Progenitor cell of endocrine pancreas (in vitro differentiated cells): ENCODE measurements around the gene MSS51. TPM values are rescaled to one million over a fixed set of nuclear protein-coding genes. Genes with fewer than 3 reads are reported as not detected.

Source experiments
- DNase-seq: peaks from one replicate; pipeline ENCODE4 v3.0.0; 2021; ENCODE audit warnings: low spot score; ENCODE audit not compliant: unreplicated experiment
- H3K27ac Mint-ChIP-seq: 2 replicates; pipeline ENCODE4 v1.8.0; 2021; ENCODE audit warnings: mild to moderate bottlenecking, moderate library complexity, mixed read lengths
- H3K27me3 Mint-ChIP-seq: 2 replicates; pipeline ENCODE4 v1.8.0; 2021; ENCODE audit warnings: mixed read lengths
- H3K36me3 Mint-ChIP-seq: 2 replicates; pipeline ENCODE4 v1.8.0; 2022; ENCODE audit warnings: mixed read lengths; ENCODE audit not compliant: insufficient read depth
- H3K4me1 Mint-ChIP-seq: 2 replicates; pipeline ENCODE4 v1.8.0; 2021; ENCODE audit warnings: low read depth, mixed read lengths
- H3K4me3 Mint-ChIP-seq: 2 replicates; pipeline ENCODE4 v1.8.0; 2021; ENCODE audit warnings: low read depth, mild to moderate bottlenecking, moderate library complexity, mixed read lengths
- H3K9me3 Mint-ChIP-seq: 2 replicates; pipeline ENCODE4 v1.8.0; 2021; ENCODE audit warnings: low read depth, mixed read lengths
- CTCF ChIP-seq: fragments of 200-600 bp; sonication (generic); IDR thresholded peaks from one replicate; pipeline ENCODE4 v1.5.0; 2021; ENCODE audit warnings: antibody characterized with exemption, mild to moderate bottlenecking; ENCODE audit not compliant: unreplicated experiment
- total RNA-seq: library from RNA; stranded (reverse); gene quantifications from 2 replicates; pipeline ENCODE4 v1.2.1, GENCODE V29; 2021

MSS51 gene
- total RNA-seq, 1 donor from 2014 or later: 5.1 TPM

- no peaks in the 10 kb centered on the region for H3K27me3 Mint-ChIP-seq
These were observed 5.7 kb upstream of the MSS51 start for GRCh38 chr10:73439055-73439454.

DNA sequence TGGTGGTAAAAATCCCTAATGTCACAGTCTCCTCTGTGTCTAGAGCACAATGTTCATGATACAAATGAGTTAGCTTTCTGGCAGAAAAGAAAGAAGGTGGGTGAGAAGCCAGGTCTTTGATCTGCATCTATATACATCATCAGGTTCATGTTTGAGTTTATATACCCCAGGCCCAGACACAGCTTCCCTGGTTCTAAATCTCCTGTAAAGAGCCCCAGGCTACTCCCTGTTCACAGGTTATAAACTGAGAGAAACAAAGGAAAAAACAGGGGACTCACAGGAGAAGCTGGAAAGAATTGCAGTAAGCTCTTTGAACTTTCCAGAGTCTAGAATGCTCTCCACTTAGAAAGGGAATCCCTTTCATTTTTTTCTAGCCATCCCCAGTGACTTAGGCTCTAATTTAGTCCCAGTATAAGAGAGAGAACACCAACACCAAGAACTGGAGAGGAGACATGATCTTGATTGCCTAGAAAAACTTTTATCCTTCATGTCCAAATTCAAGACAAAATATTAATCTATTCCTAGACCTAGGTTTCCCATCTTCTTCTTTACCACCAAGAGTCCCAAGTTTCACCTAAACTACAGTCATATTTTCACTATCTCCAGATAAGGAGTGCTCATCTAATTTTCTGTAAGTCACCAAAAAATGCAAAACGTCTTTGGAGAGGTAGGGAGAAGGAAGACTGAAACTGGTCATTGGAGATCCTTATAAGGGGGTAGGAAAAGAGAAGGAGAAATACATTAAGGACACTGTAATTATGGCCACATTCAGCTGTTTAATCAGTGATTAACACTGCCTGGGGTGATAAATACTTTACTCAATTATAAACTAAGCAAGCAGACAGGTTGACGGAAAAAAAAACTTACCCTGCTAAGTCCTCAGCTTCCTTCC, 469 bp downstream of the MSS51 start:
- no peak overlapping the region for H3K27ac Mint-ChIP-seq
- H3K4me3 Mint-ChIP-seq: no peak overlapping the region
- H3K27me3 Mint-ChIP-seq: no peaks in the 10 kb centered on the region
- H3K9me3 Mint-ChIP-seq: no peaks in the 10 kb centered on the region
- DNase-seq: no peak
- peaks cover 19% of the 10 kb centered on the region for H3K4me1 Mint-ChIP-seq
- H3K36me3 Mint-ChIP-seq: peaks cover 6% of the 10 kb centered on the region
- no peak for TF ChIP-seq CTCF

More at GRCh38 chr10:73439055-73439454, 5.7 kb upstream of the MSS51 start:
- no peak overlapping the region for H3K4me3 Mint-ChIP-seq
- H3K4me1 Mint-ChIP-seq: peaks cover 6% of the 10 kb centered on the region
- no peak for TF ChIP-seq CTCF
- no peak overlapping the region for H3K27ac Mint-ChIP-seq
- H3K9me3 Mint-ChIP-seq: no peaks in the 10 kb centered on the region
- no peak for DNase-seq
- peaks cover 2% of the 10 kb centered on the region for H3K36me3 Mint-ChIP-seq

DNA sequence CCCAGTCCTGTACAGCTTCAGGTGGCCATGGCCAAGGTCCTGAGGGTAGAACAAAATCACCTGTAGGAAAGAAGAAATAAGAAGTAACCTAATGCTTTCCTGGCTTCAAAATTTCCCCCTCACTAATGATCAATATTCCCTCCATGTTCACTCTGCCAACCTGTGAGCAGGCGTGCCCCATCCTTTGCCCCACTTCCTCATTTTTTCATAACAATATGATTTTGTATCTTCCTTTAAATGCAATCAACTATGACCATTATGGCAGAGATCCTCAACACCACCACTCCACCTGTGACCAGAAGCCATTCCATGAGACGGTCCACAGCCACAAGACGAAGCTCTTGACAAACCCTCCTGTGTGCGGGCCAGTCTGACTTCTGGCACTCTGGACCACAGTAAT, 7.0 kb downstream of the MSS51 start:
- no peaks in the 10 kb centered on the region for H3K27me3 Mint-ChIP-seq
- H3K4me3 Mint-ChIP-seq: no peak overlapping the region
- no peaks in the 10 kb centered on the region for H3K4me1 Mint-ChIP-seq
- no peak for TF ChIP-seq CTCF
- H3K9me3 Mint-ChIP-seq: no peaks in the 10 kb centered on the region
- H3K27ac Mint-ChIP-seq: no peak overlapping the region
- peaks cover 30% of the 10 kb centered on the region for H3K36me3 Mint-ChIP-seq
- no peak for DNase-seq

DNA sequence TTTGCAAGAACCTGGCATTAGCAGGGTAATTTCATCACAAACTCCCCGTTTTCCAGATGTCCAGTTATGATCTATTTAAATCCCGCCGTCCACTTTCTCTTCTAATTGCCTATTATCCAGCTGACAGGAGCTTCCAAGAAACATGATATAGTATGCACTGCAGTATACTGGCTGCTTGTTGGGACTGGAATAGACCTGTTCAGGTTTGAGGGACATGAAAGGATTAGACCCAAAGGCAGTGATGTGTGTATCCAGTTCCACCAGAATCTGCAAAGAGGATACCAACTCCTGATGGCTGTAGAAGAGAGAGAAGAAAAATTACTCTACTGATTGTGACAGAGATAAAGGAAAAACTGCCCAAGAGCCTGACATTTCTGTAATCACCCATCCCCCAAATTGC, 8.9 kb downstream of the MSS51 start:
- Mint-ChIP-seq H3K9me3 (no peaks in the 10 kb centered on the region), H3K36me3 (peaks cover 28% of the 10 kb centered on the region), H3K27ac (no peak overlapping the region), H3K4me3 (no peak overlapping the region), H3K4me1 (no peaks in the 10 kb centered on the region), H3K27me3 (no peaks in the 10 kb centered on the region)
- no peak for TF ChIP-seq CTCF
- no peak for DNase-seq

GRCh38 chr10:73423309-73423708, 10.1 kb downstream of the MSS51 start:
- no peak for TF ChIP-seq CTCF
- no peaks in the 10 kb centered on the region for H3K9me3 Mint-ChIP-seq
- no peak for DNase-seq

More at GRCh38 chr10:73423309-73423708, 10.1 kb downstream of the MSS51 start:
- no peaks in the 10 kb centered on the region for H3K27me3 Mint-ChIP-seq
- no peak overlapping the region for H3K4me3 Mint-ChIP-seq
- peaks cover 7% of the 10 kb centered on the region for H3K4me1 Mint-ChIP-seq
- H3K27ac Mint-ChIP-seq: no peak overlapping the region
- peaks cover 28% of the 10 kb centered on the region for H3K36me3 Mint-ChIP-seq
